H9 (cell line): Measurements from ENCODE around the gene SLC6A8. TPM values are rescaled to one million over a fixed set of nuclear protein-coding genes. Genes with fewer than 3 reads are reported as not detected.
A peak's percentile ranks its signal among the peaks of the same experiment; 100 is the strongest.

ENCODE experiments used
- DNase-seq: peaks from one replicate; pipeline ENCODE4 v3.0.0-alpha.2; 2017
- H2AFZ ChIP-seq: one replicate; pipeline ENCODE4 v1.6.1; 2013; ENCODE audit warnings: mild to moderate bottlenecking, low read length, control low read depth, moderate library complexity
- H2AK5ac ChIP-seq: 2 replicates; pipeline ENCODE4 v1.6.1; 2013; ENCODE audit warnings: low read length, control low read depth, mixed read lengths; ENCODE audit not compliant: insufficient read length
- H2BK120ac ChIP-seq: one replicate; pipeline ENCODE4 v1.6.1; 2013; ENCODE audit warnings: low read depth, mild to moderate bottlenecking, low read length, control low read depth, inconsistent platforms; ENCODE audit not compliant: poor library complexity, severe bottlenecking
- H2BK12ac ChIP-seq: 2 replicates; pipeline ENCODE4 v1.6.1; 2013; ENCODE audit warnings: low read length, control low read depth, mixed read lengths, low read depth; ENCODE audit not compliant: insufficient read length
- H2BK15ac ChIP-seq: 2 replicates; pipeline ENCODE4 v1.6.1; 2013; ENCODE audit warnings: low read depth, low read length, control low read depth
- H2BK20ac ChIP-seq: one replicate; pipeline ENCODE4 v1.6.1; 2013; ENCODE audit warnings: low read depth, mild to moderate bottlenecking, low read length, control low read depth, inconsistent platforms; ENCODE audit not compliant: poor library complexity, severe bottlenecking
- H2BK5ac ChIP-seq: 2 replicates; pipeline ENCODE4 v1.6.1; 2013; ENCODE audit warnings: low read length, control low read depth, mixed read lengths; ENCODE audit not compliant: insufficient read length
- H3K14ac ChIP-seq: 2 replicates; pipeline ENCODE4 v1.6.1; 2013; ENCODE audit warnings: low read length, control low read depth; ENCODE audit not compliant: insufficient read depth
- H3K18ac ChIP-seq: 2 replicates; pipeline ENCODE4 v1.6.1; 2013; ENCODE audit warnings: low read depth, mild to moderate bottlenecking, mixed read lengths, low read length, control low read depth; ENCODE audit not compliant: insufficient read length
- H3K23ac ChIP-seq: 2 replicates; pipeline ENCODE4 v1.6.1; 2013; ENCODE audit warnings: low read length, control low read depth, mixed read lengths, low read depth; ENCODE audit not compliant: insufficient read length
- H3K23me2 ChIP-seq: 2 replicates; pipeline ENCODE4 v1.6.1; 2013; ENCODE audit warnings: low read depth, mild to moderate bottlenecking, mixed read lengths, low read length, control low read depth; ENCODE audit not compliant: insufficient read length, poor library complexity, severe bottlenecking
- H3K27ac ChIP-seq: 2 replicates; pipeline ENCODE4 v1.5.1; 2013; ENCODE audit warnings: low read length, control low read depth, mixed read lengths, low read depth; ENCODE audit not compliant: insufficient read length
- H3K27me3 ChIP-seq: 2 replicates; pipeline ENCODE4 v1.6.1; 2013; ENCODE audit warnings: low read length, control low read depth, inconsistent platforms; ENCODE audit not compliant: insufficient read depth
- H3K4ac ChIP-seq: 2 replicates; pipeline ENCODE4 v1.6.1; 2013; ENCODE audit warnings: low read depth, mild to moderate bottlenecking, control low read depth, inconsistent platforms, low read length, moderate library complexity
- H3K4me1 ChIP-seq: 2 replicates; pipeline ENCODE4 v1.6.1; 2013; ENCODE audit warnings: low read length, control low read depth, inconsistent platforms; ENCODE audit not compliant: insufficient read depth
- H3K4me2 ChIP-seq: 2 replicates; pipeline ENCODE4 v1.6.1; 2013; ENCODE audit warnings: low read length, control low read depth, mixed read lengths; ENCODE audit not compliant: insufficient read length, insufficient read depth
- H3K56ac ChIP-seq: 2 replicates; pipeline ENCODE4 v1.6.1; 2013; ENCODE audit warnings: low read depth, mild to moderate bottlenecking, mixed read lengths, low read length, control low read depth; ENCODE audit not compliant: insufficient read length
- H3K79me1 ChIP-seq: 2 replicates; pipeline ENCODE4 v1.6.1; 2013; ENCODE audit warnings: low read depth, mild to moderate bottlenecking, moderate library complexity, low read length, control low read depth, inconsistent platforms; ENCODE audit not compliant: insufficient read depth, poor library complexity, severe bottlenecking
- H3K79me2 ChIP-seq: 2 replicates; pipeline ENCODE4 v1.6.1; 2013; ENCODE audit warnings: low read length, control low read depth, inconsistent platforms; ENCODE audit not compliant: insufficient read depth
- H3K9ac ChIP-seq: 2 replicates; pipeline ENCODE4 v1.6.1; 2013; ENCODE audit warnings: low read length, control low read depth, mixed read lengths; ENCODE audit not compliant: insufficient read length; ENCODE audit errors: extremely low read depth
- H3K9me3 ChIP-seq: one replicate; pipeline ENCODE4 v1.6.1; 2013; ENCODE audit warnings: low read depth, low read length, inconsistent platforms; ENCODE audit not compliant: control insufficient read depth
- H3T11ph ChIP-seq: one replicate; pipeline ENCODE4 v1.6.1; 2013; ENCODE audit warnings: mild to moderate bottlenecking, low read length, control low read depth, inconsistent platforms
- H4K20me1 ChIP-seq: one replicate; pipeline ENCODE4 v1.6.1; 2013; ENCODE audit not compliant: control insufficient read depth, insufficient read length, insufficient read depth
- H4K5ac ChIP-seq: 2 replicates; pipeline ENCODE4 v1.6.1; 2013; ENCODE audit warnings: low read depth, mild to moderate bottlenecking, mixed read lengths, low read length, control low read depth; ENCODE audit not compliant: insufficient read length
- H4K8ac ChIP-seq: replicated peaks from 2 replicates; pipeline ENCODE4 v1.6.1; 2013; ENCODE audit warnings: low read length, control low read depth, mixed read lengths, low read depth; ENCODE audit not compliant: insufficient read length
- H4K91ac ChIP-seq: 2 replicates; pipeline ENCODE4 v1.6.1; 2013; ENCODE audit warnings: low read depth, mild to moderate bottlenecking, moderate library complexity, mixed read lengths, low read length, control low read depth; ENCODE audit not compliant: insufficient read length
- H3K27ac Mint-ChIP-seq, 3 experiments: 2 replicates in 2 of 3; 3 replicates in 1 of 3; pipeline ENCODE4 v1.8.0; 2020 to 2021; ENCODE audit warnings: mixed read lengths in 3 of 3, mild to moderate bottlenecking in 1 of 3, moderate library complexity in 1 of 3
- H3K27me3 Mint-ChIP-seq: 2 replicates; pipeline ENCODE4 v1.8.0; 2021; ENCODE audit warnings: low read depth, mild to moderate bottlenecking, moderate library complexity, mixed read lengths
- H3K36me3 Mint-ChIP-seq, 3 experiments: 2 replicates in 2 of 3; 3 replicates in 1 of 3; pipeline ENCODE4 v1.8.0; 2020 to 2021; ENCODE audit warnings: low read depth in 3 of 3, mixed read lengths in 3 of 3; ENCODE audit not compliant: insufficient read depth in 1 of 3
- H3K4me1 Mint-ChIP-seq, 2 experiments: 2 replicates each; pipeline ENCODE4 v1.8.0; 2020; ENCODE audit warnings: mixed read lengths in 2 of 2
- H3K4me3 Mint-ChIP-seq, 2 experiments: 2 replicates in 1 of 2; 3 replicates in 1 of 2; pipeline ENCODE4 v1.8.0; 2020 to 2021; ENCODE audit warnings: mild to moderate bottlenecking in 2 of 2, mixed read lengths in 2 of 2, moderate library complexity in 1 of 2
- H3K9me3 Mint-ChIP-seq, 2 experiments: 2 replicates in 1 of 2; 3 replicates in 1 of 2; pipeline ENCODE4 v1.8.0; 2020; ENCODE audit warnings: mild to moderate bottlenecking in 2 of 2, mixed read lengths in 2 of 2, moderate library complexity in 1 of 2
- CTCF ChIP-seq: fragments of 200-600 bp; sonication (generic); conservative IDR thresholded peaks from 3 replicates; pipeline ENCODE4 v1.8.0; 2021; ENCODE audit warnings: antibody characterized with exemption, mild to moderate bottlenecking
- WGBS: extraction: QIAGEN DNeasy Blood & Tissue Kit; methylation state at CpG from one replicate; pipeline ENCODE4 v1.1.7; 2013; ENCODE audit warnings: missing lambda C conversion rate, low lambda C conversion rate, mixed read lengths; ENCODE audit not compliant: insufficient read length; ENCODE audit errors: extremely low coverage; 5-methylcytosine and 5-hydroxymethylcytosine counted together
- total RNA-seq: library from RNA; stranded (reverse); gene quantifications from 2 replicates; pipeline ENCODE4 v1.2.1, GENCODE V29; 2021

SLC6A8 gene
- total RNA-seq, 1 experiment from 2014 or later: 229 TPM

- Histone ChIP-seq H3K9ac (no peak overlapping the region), H2AK5ac (no peak overlapping the region), H3K23me2 (peaks cover 11% of the 10 kb centered on the region), H4K20me1 (peaks cover 2% of the 10 kb centered on the region), H3K18ac (no peak overlapping the region), H3T11ph (no peak overlapping the region), H3K56ac (no peak overlapping the region), H2AFZ (no peak overlapping the region), H2BK12ac (no peak overlapping the region), H3K27me3 (peaks cover 43% of the 10 kb centered on the region), H2BK120ac (no peak overlapping the region), H3K4me1 (no peaks in the 10 kb centered on the region; the same call in 1 of the 2 replicates), H3K27ac (no peak overlapping the region), H3K4ac (no peak overlapping the region), H3K14ac (no peak overlapping the region), H2BK15ac (no peak overlapping the region), H4K8ac (no peak overlapping the region), H2BK20ac (no peak overlapping the region), H3K79me2 (no peaks in the 10 kb centered on the region), H3K23ac (no peak overlapping the region), H2BK5ac (no peak overlapping the region), H4K91ac (no peak overlapping the region), H3K9me3 (peaks cover 39% of the 10 kb centered on the region), H3K4me2 (peak overlapping the region; percentile 53), H4K5ac (no peak overlapping the region), H3K79me1 (no peaks in the 10 kb centered on the region)
- Mint-ChIP-seq H3K4me3 (0 out of 5 replicates have a peak overlapping the region, but pooled peaks of 1 of the 2 experiments have one; percentile 66), H3K36me3 (peaks cover 0 to 7% (median 2%) of the 10 kb centered on the region in 3 experiments; a peak in 3 of 7 replicates), H3K27me3 (peaks cover 70% of the 10 kb centered on the region), H3K4me1 (peaks cover 8 to 12% of the 10 kb centered on the region in 2 experiments), H3K27ac (no peak overlapping the region), H3K9me3 (peaks cover 44 to 72% of the 10 kb centered on the region in 2 experiments)
- TF ChIP-seq CTCF: no peak
- WGBS: no CpG with 5 or more reads among the region's 62 CpGs
- DNase-seq: peak; percentile 39
These were observed 45.6 kb upstream of the SLC6A8 start for GRCh38 chrX:153642051-153642654.
